ENCODE data around the gene EIF2B5.
"Not testable (repeated sequence)": the region's sequence is repeated elsewhere in the genome, so short reads cannot be mapped to it uniquely, and the experiment has no call there.

Gene EIF2B5

DNA sequence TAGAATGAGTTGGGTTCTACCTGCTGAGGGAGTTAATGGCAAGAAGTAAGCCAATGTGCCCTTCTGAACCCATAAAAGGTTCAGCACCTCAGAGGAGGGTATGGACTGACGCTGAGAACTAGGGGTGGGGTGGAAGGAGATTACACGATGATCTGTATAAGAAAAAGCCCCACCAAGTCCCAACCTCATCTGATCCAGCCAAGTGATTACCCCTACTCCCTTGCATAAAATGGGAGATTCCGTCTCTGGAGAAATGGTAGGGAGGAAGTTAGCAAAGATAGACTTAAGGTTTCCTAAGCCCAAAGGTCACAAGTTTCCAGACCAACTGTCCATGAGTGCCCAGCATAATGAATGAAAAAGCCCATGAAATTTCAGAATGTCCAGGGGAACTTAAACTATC, 12.9 kb downstream of the EIF2B5 start:
- no peak for DNase-seq

DNA sequence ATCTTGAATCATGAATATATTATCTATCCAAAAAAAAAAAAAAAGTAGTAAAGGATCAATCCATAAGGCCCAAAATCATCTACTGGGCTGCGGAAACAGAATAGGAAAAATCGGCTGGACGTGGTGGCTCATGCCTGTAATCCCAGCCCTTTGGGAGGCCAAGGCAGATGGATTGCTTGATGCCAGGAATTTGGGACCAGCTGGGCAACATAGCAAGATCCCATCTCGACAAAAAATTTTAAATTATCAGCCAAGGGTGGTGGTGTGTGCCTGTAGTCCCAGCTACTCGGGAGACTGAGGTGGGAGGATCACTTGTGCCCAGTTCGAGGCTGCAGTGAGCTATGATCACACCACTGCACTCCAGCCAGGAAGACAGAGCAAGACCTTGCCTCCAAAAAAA, 14.0 kb downstream of the EIF2B5 start:
- no peak for DNase-seq

DNA sequence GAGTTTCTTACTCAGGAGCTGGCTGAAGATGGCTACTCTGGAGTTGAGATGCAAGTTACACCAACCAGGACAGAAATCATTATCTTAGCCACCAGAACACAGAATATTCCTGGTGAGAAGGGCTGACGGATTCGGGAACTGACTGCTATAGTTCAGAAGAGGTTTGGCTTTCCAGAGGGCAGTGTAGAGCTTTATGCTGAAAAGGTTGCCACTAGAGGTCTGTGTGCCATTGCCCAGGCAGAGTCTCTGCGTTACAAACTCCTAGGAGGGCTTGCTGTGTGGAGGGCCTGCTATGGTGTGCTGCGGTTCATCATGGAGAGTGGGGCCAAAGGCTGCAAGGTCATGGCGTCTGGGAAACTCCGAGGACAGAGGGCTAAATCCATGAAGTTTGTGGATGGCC, 14.6 kb downstream of the EIF2B5 start:
- not testable (repeated sequence) for DNase-seq

DNA sequence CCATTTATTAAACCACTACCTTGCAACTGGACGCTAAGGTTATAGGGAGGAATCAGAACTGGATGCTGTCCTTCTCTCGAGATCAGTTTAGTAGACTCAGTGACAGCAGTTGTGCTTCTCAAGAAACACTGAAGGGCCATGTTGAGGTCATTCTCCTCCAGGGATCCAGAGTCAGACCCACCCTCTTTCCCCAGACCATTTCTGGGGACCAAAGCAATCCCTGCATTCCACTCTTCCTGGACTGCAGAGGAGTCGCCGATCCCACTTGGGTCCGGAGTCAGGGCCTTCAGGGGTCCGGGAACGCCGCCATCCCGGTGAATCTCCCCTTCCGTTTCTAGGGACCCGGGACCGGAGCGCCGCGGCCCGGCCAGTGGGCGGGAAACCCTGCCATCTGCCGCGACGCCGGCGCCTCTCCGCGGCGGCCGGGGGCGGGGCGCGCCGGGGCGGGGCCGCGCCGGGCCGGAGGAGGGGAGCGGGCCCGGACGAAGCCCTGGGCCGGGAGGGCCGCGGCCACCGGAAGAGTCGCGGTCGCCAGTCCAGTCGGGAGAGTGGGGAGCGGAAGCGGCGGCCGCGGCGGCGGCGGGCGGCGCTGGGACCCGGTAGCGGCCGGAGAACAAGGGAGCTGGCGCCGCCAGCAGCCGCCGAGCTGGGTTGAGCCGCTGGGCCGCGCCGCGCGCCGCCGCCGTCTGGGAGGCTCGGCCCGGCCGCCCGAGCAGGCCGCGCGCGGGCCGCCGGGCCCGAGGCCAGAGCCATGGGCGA, 19.9 kb downstream of the EIF2B5 start, which contains the start of gene DVL3:
Gene DVL3, plus strand, starts transcription at position 493 of the 759 bp plus-strand sequence. Its CDS starts 259 bp downstream, at position 752.
- DNase-seq = peak in 5 of 6 experiments; percentile 26 to 45 (median 33)

DNA sequence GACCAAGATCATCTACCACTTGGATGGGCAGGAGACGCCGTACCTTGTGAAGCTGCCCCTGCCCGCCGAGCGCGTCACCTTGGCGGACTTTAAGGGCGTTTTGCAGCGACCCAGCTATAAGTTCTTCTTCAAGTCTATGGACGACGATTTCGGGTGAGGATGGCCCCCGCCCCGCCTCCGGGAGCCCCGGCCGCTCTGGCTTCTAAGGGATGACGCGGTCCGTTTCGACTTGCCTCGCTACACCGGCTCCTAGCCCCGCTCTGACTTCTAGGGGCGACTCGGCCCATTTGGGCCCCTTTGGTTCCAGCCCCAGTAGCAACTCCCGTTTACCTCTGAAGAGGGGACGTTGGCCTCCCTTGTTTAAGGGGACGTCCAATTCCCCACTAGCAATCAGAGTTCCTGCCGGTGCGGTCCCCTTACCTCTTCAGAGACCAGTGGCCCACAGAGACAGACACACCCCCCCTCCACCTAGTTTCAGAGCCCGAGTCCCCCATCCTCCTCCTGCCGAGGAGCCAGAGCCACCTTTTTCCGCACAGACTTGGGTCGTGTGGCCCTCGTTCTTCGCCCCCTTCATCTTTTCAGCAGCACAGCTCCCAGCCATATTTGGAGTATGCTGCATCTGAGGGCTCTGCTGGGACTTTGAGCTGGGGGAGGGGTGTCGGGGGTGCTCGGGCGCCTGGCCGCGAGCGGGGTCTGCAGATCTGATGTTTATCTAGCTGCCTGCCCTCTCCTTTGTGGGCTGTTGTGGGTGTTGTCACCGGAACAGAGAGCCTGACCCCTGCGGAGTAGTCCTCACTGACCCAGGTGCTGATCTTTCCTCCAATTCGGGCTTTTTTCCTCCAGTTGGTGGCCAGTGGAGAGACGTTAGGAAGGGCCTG, 20.7 kb downstream of the EIF2B5 start:
- DNase-seq = peak in 5 of 6 experiments; percentile 30 to 48 (median 39)

DNA sequence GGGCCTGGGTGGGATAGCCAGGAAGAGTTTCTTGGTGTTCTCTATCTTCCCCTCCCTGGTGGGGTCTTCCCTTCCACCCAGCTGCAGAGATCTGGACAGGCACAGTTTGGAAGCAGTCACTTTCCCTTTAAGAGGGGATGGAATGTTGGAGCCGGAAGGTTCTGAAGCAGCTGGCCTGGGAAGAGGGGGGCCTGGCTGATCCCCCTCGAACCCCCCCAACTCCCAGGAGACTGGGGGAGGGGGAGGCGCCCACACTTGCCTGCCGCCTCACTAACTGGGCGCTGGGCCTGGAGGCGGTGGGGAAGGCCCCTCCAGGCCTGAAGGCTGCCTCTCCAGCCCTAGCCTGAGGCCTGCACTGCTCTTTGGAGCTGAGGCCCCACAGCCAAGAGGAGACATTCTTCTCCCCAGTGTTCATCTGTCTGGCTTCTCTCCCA, 21.4 kb downstream of the EIF2B5 start:
- no peak for DNase-seq

DNA sequence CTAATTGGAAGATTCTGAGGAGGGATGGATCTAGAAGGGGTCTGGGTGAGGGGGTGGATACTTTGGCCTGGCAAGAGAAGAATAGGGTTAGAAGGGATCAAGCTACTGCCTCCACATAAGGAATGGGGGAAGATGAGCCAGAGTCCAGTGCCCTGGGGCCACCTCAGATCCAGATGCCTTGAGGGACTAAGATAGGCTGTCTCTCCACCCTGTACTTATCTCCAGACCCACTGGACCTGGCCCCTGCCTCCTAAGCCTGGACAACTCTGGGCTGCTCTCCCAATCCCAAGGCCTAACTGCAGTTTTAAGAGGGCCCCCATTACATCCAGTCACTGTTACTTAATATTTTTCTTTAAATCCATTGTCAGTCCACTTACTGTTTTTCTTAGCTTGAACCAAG, 22.0 kb downstream of the EIF2B5 start:
- no peak for DNase-seq

DNA sequence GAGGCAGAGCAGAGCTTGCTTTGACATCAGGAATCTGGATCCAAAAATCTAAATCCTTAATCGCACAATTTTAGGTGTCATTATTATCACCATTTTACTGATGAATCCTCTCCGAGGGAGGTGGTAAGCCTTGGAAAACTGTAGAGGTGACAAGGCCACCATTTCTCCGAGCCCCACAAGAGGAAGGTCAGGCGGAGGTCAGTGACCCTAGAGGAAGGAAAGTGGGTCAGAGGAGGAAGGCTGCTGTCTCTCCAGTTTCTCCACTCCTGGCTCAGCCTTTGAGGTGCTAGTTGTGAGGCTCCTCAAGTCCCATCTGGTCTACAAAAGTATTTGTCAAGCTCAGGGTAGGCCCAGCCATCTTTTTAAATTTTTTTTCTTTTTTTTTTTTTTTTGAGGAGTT, 23.2 kb downstream of the EIF2B5 start:
- DNase-seq = no peak

DNA sequence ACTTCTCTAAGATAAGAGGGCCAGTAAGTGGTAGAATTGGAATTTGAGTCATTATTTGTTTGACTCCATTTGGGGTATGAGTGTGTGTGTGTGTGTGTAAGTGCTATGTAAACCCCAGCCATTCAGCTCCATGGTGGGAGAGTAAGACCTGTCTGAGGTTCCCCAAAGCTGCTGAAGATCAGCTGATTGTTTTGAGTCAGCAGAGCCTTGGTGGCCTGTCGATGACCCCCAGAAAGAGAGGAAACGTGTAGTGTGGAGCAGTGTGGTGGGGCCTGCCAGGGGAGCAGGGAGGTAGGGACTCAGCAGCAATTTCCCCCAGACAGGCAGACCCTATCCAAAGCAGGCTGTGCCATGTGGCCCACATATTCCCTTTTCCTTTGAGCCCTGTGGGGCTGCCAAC, 25.3 kb downstream of the EIF2B5 start:
- DNase-seq = no peak

DNA sequence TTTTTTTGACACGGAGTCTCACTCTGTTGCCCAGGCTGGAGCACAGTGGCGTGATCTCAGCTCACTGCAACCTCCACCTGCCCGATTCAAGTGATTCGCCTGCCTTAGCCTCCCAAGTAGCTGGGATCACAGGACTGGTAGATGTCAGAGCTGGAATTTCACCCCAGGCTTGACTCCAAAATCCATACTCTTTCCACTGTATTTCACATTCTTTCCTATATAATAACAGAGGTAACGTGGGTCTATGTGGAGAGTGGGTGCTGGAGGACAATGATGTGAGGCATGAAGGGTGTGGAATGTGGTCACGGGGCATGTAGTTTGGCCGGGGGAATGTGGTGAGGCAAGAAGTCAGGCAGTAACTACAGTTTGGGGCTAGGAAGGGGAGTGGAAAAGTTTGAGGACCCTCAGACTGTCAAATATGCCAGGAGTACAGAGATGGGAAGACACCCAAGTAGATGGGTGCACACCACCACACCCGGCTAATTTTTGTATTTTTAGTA, 27.5 kb downstream of the EIF2B5 start:
- not testable (repeated sequence) for DNase-seq

DNA sequence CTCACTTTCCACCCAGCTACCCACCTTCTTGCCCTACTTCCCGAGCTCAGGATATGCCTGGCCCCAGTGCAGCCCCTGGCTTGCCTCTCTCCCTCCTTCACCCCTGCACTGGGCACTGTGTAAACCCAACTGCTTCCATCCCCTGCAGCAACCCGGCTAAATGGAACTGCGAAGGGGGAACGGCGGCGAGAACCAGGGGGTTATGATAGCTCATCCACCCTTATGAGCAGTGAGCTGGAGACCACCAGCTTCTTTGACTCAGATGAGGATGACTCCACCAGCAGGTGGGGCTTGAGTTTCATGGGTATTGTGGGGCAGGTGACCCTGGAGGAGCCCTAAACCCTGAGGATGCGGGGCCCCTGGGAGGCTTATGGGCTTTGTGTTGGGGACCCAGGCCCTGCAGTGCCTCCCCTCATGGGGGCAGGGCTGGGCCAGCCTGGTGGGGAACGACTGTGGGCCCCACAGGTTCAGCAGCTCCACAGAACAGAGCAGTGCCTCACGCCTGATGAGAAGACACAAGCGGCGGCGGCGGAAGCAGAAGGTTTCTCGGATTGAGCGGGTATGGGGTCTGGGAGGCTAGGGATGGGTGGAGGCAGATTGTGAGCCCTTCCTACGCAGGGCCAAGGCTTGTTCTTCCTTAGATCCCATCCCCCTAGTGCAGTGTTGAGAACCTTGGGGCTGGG, 29.6 kb downstream of the EIF2B5 start:
- no peak for DNase-seq

DNA sequence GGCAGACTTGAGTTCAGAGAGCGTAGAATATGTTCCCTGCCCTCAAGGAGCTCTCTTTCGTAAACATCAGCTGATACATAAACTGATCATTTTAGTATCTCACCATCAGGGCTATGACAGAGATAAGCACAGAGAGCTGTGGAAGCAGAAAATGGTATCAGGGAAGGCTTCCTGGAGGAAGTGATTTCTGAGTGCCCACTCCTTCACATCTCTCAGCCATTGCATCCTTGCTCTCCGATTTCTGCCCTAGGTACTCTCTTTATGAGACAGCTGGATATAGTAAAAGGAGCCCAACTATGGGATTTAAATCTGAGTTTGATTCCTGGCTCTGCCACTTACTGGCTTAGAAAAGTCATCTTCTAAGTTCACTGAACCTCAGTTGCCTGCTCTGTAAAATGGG, 30.4 kb downstream of the EIF2B5 start:
- DNase-seq = no peak

DNA sequence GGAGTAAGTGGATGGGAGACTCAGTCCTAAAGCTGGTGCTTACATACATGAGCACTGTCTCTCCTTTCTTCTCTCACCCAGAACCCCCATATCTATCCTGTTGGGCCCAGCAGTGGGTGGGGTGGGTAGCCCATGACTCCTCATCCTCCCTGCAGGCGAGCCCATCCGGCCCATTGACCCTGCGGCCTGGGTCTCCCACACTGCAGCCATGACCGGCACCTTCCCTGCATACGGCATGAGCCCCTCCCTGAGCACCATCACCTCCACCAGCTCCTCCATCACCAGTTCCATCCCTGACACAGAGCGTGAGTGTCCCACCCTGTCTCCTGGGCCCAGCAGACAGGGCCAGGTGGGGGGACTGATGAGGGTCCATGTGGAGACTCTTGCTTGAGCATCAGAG, 31.5 kb downstream of the EIF2B5 start:
- DNase-seq = no peak

DNA sequence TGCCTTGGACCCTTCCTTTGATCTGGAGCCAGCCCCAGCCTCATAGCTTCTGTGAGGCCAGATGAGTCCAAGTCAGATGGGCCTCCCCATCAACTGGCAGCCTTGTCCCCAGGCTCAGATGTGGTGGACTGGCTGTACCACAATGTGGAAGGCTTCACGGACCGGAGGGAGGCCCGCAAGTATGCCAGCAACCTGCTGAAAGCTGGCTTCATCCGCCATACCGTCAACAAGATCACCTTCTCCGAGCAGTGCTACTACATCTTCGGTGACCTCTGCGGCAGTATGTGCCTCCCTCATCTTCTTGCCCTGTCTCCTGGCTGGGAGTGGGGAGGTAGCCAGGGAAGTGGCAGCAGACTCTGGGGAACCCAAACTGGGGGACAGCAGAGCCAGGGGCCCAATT, 32.6 kb downstream of the EIF2B5 start:
- no peak for DNase-seq

DNA sequence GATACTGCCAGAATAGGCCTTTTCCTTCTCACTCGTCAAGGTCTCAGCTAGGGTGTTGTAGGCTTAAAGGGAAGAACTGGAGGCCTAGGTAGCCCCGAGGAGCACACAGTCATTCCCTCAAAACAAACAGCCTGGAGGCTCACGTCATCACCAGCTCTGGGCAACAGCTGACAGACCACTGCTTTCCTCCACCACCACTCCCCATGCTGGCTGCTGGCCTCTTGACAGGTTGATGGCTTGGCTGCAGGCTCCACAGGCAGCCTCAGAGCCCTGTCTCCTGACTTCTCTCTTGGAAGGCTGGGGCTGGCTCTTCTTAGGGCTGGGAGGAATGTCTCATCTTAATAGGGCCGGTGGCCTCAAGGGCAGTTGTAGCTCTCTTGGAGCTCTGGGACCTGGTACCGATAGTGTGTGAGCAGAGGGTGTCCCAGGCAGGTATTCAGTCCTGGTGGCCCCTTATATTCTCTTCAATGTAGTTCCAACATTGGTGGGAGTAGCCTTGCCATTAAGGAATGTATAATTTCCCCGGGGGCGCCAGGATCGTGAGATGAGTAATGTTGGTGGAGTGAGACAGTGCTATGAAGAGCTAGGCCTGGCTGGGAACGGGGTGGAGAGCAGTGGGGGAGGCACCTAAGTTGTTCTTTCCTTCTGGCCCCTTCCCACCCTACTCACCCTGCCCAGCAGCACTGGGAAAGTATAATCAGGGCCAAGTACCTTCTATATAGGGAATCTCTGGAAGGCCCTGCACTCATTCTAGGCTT, 33.4 kb downstream of the EIF2B5 start:
- no peak for DNase-seq

DNA sequence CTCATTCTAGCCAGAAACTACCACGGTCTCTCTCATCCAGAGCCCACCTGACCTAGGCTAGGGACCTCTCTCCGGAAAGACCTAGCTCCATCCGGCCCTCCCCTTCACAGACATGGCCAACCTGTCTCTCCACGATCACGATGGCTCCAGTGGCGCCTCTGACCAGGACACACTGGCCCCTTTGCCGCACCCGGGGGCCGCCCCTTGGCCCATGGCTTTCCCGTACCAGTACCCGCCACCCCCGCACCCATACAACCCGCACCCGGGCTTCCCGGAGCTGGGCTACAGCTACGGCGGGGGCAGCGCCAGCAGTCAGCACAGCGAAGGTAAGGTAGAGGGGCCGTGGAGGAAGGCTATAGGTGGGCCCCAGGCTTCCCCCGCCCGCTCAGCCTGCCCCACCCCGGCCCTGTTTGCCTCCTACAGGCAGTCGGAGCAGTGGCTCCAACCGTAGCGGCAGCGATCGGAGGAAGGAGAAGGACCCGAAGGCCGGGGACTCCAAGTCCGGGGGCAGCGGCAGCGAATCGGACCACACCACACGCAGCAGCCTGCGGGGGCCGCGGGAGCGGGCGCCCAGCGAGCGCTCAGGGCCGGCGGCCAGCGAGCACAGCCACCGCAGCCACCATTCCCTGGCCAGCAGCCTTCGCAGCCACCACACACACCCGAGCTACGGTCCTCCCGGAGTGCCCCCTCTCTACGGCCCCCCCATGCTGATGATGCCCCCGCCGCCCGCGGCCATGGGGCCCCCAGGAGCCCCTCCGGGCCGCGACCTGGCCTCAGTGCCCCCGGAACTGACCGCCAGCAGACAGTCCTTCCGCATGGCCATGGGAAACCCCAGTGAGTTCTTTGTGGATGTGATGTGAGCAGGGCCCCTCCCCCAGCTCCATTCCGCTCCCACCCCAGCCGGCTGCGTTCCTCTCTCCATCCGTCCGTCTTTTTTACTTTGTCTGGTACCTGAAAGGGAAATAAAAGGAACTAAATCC, 35.0 kb downstream of the EIF2B5 start:
- no peak for DNase-seq

DNA sequence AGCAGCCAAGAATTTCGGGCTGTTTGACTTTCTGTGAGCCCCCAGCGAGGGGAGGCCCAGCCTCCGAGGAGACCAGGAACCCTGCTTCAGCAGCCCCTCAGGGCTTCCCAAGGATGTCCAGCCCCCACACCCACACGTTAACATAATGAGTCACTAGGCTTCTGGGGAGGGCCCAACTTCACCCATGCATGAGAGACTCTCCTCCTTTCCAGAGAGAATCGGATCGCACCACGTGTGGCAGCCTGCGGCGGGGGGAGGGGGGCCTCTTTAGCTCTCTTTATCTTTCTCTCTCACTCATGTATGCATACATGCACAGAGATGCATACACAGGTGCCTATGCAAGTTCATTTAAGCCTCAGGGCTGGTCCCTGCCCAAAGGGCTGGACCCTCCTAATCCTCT, 36.4 kb downstream of the EIF2B5 start:
- DNase-seq = no peak

DNA sequence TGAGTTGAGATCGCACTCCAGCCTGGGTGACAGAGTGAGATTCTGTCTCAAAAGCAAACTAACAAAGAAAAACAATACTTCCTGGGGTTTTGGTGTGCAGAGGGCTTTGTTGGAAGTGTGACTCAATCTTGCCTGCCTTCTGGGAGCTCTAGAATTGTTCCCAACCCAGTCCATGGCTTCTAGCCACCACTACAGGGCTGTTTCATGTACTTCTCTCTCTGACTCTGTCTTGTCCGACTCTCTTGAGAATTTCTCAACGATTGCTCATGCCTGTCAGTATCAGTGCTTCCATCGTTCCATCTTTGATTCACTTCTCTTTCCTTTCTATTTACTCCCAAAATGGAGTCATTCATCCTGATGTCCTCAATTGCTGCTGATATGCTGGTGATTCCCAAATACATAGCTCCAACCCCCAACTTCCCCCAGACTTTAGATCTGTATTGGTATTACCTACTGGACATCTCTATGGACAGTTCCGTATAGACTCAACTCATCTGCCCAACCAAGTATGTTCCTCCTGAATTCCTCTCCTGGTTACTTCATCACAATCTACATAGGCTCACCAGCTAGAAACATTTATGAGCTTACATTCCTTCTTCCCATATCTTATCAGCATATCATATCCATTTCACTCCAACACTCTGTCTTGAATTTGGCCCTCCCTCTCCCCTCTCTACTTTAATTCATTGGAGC, 37.7 kb downstream of the EIF2B5 start:
- no peak for DNase-seq

DNA sequence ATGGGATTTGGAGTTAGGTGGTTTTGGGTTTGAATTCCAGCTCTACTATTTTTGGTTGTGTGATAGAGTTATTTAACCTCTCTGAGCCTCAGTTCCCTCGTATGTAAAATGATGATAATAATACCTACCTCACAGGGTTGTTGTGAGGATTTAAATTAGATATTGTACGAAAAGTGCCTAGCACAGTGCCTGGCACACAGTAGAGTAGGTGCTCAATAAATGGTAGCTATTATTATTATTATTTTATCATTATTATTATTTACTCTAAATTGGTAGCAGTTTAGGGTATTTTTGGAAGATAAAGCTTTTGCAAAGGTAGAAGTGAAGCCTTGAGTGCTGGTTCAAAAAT, 38.2 kb downstream of the EIF2B5 start:
- DNase-seq = no peak

DNA sequence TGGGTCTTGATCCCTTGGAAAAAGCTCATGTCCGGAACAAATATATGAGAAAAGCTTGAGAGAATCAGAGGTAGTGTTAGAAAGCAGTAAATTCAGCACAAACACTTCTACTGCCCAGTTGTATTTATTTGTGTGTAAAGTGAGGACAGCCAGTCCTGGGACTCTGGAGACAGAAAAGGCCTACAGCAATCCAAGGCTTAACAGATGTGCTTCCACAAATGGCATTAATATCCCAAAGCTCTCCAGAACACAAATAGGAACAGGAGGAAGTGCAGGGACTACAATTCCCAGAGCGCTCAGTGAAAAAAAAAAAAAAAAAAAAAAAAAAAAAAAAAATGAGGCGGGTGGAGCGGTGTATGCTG, 39.1 kb downstream of the EIF2B5 start:
- no peak for DNase-seq

Measured in stimulated activated naive CD4-positive, alpha-beta T cell (primary cell).